Measurements from ENCODE around the gene PUSL1.

PUSL1 gene

DNA sequence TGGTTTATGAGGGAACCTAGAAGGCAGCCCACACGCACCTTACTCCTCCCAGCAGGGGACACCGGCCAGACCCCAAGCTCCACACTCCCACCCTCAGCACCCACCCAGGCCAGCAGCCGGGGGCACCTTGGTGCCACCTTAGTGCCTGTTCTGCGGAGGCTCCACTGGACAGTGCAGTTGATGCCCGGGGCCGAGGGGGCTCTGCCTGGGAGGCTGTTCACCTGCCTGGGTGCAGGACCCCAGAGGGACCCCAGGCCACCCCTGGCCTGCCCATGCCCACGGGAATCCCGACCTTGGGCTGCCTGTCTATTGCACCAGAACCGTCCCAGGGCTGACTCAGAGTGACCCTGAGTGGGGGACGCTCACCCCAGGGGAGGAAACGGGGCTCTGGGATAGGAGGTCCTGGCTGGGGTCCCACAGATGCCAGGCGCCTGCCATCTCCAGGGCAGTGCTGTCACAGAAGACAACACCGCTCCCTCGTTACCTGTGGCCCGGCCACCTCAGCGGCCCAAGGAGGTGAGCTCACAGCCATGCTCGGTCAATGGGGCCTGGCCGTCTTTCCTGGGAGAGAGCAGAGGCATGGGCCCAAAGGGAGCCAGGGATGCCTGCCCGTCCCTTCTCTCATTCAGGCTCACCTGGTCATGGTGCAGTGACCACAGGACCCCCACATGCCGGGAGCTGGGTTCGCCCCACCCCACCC, 27.5 kb upstream of the PUSL1 start:
- DNase-seq = no peak

DNA sequence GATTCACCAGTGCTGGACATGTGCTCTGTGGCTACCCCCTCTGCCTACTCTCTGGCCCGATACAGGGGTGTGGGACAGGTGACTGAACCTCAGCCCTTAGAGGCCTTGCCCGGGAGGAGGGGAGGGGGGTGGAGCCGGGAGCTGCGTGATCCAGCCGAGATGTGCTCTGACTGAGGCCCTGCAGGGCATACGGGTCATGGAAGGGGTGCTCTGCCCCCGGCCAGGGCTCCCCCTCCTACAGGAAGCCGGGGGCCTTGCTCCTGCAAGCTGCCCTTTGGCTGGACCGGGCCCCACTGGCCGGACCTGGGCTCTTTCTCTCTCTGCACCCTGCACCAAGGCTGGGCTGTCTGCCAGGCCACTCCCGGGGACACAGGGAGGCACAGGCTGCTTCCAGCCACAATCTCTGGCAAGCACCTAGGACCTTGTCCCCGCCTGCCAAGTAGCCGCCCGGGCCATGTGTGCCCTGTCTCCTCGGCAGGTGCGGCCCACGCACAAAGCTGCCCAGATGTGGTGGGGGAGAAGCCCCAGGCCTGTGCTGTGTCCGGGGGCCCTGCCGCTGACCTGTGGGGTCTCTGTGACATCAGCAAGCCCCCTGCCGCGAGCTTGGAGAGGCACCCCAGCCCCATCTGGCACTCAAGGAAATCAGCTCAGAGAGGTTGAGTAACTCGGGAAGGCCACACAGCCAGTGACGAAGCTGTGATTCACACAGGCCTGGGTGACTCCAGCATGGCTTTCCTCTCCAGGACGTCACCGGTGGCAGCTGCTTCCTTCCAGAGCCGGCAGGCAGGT, 26.7 kb upstream of the PUSL1 start:
- no peak for DNase-seq

DNA sequence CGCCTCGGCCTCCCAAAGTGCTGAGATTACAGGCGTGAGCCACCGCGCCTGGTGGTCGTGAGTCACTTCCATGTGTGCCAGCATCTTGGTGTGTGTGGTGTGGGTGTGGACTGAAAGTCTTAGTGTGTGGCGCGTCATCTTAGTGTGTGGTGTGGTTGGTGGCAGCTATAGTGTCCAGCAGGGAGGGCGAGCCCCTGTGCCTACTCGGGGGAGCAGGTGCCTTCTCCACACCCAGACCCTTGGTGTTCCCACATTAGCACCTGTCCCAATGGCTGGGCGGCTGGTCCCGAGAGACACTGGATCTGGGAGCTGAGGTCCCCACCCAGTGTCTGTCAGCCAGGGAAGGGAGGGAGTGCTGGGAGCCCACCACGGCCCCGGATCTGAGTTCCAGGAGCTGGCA, 25.4 kb upstream of the PUSL1 start:
- DNase-seq = no peak

DNA sequence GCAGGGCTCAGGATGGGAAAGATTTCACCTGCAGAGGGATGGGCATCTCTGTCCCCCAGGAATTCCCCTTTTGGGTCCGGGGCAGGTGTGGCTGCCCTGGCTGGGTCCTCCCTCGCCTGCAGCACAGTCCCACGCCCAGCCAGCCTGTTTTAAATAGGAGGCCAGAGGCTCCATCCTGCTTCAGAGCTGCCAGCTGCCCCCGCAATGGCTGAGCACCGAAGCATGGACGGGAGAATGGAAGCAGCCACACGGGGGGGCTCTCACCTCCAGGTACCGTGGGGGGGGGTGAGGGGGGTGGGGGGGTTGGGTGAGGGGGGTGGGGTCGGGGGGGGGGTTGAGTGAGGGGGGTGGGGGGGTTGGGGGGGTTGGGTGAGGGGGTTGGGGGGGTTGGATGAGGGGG, 24.6 kb upstream of the PUSL1 start:
- no peak for DNase-seq

DNA sequence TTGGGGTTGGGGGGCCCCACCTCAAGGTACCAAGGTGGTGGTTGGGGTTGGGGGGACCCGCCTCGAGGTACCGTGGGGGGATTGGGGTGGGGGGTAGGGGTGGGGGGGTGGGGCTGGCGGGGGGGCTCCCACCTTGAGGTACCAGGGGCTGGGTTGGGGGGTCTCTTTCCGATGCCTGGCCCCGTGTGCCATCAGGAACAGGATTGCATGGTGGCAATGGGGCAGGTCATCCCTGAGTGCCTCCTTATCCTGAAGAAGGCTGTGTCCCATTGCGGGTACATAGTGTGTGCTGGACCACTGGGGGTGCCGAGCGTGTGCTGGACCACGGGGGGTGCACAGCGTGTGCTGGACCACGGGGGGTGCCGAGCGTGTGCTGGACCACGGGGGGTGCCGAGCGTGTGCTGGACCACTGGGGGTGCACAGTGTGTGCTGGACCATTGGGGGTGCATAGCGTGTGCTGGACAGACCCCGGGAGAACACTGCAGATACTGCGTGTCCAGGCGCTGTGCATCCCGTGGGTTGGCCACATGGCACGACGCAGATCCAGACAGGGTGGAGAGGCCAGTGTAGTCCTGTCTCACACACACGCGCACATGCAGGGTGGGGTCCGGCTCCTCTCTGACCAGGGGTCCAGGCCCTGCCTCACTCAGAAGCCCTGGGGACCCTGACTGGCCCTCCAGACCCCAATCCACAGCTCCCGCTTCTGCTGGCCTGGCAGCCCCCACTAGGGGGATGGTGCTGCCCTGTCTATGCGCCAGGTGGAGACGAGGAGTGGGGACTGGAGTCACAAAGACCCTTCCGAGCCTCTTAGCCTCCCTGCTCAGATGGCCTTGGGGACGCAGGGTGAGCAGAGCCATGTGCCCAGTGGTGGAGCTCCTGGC, 23.9 kb upstream of the PUSL1 start:
- no peak for DNase-seq

DNA sequence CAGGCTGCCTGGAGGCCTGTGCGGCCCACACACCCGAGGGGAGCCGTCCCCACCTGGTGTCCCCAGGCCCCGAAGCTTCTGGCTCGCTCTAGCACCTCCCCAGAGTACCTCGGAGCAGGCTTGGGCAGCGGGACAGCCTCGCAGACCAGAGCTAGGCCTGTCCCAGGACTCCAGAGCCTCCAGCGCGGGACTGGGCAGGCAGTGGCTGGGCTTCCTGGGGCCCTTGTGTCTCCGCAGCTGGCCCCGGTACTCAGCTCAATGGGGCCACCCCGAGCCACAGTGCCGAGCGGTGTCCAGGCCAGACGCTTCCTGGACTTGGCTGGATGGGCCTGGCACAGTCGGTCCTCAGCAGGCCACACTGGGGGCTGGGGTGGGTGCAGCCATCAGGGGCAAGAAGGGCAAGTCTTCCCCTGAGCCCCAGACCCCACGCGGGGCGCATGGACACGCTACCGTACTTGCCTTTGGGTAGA, 23.3 kb upstream of the PUSL1 start:
- no peak for DNase-seq

DNA sequence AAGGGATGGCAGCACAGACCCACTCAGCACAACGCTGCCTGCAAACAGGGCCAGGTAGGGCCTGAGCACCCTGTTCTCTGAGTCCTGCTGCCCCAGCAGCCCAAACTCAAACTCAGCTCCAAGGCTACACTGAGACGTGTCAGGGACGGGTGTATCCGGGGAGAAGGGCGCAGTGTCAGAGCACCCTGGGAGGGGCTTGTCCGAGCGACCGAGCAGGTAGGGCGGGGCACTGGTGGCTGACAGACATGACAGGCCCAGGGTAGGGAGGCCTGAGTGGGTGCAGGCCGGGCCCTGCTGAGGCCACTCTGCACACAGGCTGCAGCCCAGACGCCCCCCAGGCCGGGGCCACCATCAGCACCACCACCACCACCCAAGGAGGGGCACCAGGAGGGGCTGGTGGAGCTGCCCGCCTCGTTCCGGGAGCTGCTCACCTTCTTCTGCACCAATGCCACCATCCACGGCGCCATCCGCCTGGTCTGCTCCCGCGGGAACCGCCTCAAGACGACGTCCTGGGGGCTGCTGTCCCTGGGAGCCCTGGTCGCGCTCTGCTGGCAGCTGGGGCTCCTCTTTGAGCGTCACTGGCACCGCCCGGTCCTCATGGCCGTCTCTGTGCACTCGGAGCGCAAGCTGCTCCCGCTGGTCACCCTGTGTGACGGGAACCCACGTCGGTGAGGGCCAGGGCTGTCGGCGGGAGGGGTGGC, 22.6 kb upstream of the PUSL1 start:
- no peak for DNase-seq

DNA sequence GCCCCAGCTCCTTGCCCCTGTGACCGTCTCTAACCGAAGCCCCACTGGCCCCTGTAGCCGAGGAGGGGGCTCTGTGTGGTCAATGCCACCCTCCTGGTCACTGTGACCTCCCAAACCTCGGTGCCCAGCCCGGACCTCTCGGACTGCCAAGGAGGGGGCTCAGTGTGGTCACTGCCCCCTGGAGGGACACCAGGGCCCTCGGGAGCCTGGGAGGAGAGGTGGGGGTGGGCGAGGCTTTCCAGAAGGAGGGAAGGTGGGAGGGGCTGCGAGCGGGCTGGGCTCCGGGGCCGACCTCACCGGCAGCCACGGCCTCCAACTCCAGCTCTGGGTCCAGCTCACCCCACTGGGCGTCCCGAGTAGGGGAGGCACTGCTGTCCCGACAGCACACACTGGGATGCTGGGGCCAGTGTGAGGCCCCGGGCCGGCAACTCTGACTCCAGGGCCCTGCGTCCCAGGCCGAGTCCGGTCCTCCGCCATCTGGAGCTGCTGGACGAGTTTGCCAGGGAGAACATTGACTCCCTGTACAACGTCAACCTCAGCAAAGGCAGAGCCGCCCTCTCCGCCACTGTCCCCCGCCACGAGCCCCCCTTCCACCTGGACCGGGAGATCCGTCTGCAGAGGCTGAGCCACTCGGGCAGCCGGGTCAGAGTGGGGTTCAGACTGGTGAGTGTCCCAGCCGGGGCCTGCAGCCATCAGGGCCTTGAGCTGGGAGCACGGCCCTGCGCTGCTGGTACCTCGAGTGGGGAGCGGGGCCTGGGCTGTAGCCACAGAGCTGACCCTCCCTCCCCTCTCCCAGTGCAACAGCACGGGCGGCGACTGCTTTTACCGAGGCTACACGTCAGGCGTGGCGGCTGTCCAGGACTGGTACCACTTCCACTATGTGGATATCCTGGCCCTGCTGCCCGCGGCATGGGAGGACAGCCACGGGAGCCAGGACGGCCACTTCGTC, 21.8 kb upstream of the PUSL1 start:
- DNase-seq = no peak

DNA sequence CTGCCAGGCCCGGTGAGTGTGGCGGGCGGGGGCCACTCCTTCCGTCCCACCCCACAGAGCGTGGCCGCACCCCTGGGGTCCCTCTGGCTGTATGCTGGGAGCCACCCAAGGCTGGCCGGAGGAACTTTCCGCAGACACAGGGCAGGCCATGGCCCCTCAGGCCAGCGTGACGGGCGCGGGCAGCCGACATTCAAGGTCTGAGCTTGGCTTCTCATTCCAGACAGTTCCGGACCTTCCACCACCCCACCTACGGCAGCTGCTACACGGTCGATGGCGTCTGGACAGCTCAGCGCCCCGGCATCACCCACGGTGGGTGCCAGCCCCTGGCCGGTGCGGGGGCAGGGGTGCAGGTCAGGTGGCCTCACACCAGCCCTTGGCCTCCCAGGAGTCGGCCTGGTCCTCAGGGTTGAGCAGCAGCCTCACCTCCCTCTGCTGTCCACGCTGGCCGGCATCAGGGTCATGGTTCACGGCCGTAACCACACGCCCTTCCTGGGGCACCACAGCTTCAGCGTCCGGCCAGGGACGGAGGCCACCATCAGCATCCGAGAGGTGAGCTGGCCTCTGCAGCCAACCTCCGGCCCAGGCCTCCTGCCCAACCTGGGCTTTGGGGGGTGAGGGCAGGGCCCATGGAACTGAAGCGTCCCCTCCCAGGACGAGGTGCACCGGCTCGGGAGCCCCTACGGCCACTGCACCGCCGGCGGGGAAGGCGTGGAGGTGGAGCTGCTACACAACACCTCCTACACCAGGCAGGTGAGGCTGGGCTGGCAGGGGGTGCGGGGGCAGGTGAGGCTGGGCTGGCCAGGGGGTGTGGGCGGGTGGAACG, 20.9 kb upstream of the PUSL1 start:
- DNase-seq = no peak

DNA sequence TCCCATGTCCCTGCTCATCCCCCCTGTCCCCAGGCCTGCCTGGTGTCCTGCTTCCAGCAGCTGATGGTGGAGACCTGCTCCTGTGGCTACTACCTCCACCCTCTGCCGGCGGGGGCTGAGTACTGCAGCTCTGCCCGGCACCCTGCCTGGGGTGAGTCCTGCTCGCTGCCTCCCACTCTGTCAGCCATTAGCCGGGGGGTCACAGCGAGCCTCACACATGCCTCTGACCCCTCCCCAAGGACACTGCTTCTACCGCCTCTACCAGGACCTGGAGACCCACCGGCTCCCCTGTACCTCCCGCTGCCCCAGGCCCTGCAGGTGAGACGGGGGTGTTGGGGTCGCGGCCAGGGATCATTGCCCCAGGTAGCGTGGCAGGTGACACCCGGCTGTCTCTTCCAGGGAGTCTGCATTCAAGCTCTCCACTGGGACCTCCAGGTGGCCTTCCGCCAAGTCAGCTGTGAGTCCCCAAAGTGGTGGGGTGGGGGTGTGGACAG, 18.1 kb upstream of the PUSL1 start:
- no peak for DNase-seq

DNA sequence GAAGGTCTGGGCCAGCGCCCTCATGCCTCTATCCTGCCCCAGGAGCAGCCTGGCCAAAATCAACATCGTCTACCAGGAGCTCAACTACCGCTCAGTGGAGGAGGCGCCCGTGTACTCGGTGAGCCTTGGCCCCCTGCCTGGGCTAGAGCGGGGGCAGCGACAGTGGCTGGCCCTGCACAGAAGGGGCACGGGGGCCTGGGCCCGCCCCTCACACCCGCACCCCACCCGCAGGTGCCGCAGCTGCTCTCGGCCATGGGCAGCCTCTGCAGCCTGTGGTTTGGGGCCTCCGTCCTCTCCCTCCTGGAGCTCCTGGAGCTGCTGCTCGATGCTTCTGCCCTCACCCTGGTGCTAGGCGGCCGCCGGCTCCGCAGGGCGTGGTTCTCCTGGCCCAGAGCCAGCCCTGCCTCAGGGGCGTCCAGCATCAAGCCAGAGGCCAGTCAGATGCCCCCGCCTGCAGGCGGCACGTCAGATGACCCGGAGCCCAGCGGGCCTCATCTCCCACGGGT, 17.3 kb upstream of the PUSL1 start:
- no peak for DNase-seq

DNA sequence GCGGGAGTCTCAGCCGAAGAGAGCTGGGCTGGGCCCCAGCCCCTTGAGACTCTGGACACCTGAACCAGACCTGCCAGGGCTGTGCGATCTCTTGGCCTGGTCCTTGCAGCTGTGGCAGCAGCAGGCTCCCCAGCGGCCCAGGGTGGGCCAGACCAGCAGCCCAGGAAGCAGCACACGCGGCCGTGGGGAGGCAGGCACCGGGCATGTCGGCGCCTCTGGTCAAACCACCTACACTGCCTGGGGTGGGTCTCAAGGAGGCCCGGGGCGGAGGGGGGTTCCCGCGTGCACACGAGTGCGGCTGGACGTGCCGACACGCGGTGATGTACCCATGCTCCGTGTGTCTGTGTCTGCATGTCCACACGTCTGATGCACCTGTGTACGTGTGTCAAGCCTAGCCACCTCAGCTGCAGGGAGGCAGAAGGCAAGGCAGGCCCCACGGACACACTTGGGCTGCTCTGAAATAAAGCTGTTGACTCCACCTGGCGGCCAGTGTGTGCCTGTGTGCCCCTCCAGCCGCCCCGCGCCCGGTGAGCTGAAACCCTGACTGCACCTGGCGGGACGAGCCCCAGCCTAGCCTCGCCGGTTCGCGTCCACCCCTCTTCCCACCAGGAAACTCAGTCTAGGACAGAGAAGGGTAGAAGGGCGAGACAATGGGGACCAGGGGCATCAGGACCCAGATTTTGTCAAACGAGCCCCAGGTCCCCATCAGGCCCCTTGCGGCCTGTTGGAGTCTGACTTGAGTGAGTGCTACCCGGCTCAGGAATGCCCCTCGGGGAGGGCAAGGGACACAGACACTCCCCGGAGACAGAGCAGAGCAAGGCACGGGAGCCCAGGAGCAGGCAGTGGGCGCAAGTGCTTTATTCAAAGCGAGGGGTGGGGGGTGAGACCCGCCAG, 16.6 kb upstream of the PUSL1 start:
- no peak for DNase-seq

DNA sequence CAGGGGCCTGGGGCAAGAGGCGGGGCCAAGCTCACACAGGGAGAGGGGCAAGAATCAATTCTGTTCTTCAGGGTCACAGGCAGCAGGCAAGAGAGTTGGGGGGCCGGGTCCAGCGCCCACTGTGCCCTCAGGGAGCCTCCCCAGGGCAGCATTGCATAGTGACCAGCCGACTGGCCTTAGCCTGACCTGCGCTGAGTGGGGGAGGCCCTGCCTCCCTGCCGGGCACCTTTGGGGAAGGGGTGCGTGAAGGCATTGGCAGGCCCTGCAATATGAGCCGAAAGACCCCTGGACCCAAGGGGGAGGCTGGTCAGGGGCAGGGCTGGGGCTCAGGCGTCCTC, 16.0 kb upstream of the PUSL1 start:
- no peak for DNase-seq

DNA sequence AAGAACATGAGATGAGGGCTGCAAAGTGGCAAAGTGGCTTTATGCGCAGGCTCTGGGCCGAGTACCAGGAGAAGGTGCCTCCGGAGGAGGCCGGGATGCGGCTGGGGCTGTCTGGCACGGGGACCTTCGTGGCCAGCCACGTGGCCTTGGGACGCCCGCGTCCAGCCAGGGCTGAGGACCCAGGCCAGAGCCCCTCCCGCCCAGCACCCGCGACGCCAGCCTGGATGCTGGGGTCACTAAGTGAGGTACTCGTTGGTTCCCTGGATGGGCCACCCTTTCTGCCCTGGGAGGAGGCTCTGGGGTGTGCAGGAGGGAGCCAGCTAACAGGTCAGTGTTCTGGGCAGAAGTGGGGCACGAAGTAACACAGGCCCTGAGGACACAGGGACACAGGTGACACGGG, 15.5 kb upstream of the PUSL1 start:
- no peak for DNase-seq

DNA sequence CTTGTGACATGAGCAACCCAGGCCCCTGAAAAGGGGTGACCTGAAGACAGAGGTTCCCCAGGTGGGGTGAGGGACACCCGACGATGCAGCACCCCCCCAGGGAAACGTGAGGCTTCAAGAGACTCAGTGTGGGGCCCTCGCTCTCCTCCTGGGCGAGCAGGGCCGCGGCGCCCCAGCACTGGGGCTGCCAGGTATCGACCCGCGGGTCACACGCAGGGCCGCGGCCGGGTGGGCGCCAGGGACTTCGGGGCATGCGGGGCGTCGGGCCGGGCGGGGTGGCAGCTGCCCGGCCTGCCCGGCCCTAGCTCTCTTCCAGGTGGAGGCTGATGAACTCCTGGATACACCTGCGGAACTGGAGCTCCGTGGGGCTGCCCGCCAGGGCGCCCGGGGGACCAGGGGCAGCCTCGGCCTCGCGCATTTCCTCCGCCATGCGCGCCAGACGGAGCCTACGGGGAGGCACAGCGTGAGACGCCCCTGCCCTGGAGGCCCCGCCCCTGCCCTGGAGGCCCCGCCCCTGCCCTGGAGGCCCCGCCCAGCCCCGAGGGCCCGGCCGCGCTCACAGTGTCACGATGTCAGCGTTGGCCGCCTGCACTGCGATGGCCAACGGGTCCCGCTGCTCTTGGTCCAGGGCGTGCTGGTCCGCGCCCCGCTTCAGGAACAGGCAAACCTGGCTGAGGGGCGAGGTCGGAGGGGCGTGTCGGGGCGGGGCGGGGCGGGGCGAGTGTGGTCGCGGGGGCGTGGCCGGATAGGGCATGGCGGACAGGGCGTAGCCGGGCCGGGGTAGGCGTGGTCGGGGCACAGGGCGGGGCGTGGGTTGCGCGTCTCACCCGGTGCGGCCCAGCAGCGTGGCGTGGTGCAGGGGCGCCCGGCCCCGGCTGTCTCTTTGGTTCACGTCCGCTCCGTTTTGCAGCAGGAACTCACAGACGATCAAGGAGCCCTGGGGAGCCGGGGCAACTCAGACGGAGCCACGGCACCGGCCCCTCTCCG, 14.8 kb upstream of the PUSL1 start:
- DNase-seq = no peak

DNA sequence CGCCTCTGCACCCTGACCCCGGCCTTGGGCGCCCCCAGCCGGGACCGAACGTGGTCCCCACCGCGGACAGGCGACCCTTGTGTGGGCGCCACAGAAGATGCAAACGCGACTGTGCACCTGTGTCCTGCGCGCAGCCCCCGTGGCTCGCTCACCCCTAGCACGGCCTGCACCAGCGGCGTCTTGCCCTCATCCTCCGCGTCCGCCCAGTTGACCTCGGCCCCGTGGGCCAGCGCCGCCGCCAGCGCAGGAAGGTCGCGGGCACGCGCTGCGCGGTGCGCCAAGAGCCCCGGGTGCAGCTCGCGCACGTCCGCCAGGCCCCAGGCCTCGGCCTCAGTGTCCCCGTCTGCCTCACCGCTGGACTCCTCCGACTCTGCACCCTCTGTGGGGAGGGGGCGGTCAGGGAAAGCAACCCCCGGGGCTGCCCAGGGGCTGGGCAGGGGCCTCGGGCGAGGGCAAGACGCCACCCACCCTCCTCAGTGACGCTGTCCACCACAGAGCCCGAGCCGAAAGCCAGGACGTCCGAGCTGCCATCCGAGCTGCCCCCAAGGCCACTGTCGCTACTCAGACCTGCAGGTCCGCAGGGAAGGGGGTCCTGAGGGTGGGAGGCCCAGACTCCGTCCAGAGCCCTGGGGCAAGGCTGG, 14.0 kb upstream of the PUSL1 start:
- DNase-seq = no peak

DNA sequence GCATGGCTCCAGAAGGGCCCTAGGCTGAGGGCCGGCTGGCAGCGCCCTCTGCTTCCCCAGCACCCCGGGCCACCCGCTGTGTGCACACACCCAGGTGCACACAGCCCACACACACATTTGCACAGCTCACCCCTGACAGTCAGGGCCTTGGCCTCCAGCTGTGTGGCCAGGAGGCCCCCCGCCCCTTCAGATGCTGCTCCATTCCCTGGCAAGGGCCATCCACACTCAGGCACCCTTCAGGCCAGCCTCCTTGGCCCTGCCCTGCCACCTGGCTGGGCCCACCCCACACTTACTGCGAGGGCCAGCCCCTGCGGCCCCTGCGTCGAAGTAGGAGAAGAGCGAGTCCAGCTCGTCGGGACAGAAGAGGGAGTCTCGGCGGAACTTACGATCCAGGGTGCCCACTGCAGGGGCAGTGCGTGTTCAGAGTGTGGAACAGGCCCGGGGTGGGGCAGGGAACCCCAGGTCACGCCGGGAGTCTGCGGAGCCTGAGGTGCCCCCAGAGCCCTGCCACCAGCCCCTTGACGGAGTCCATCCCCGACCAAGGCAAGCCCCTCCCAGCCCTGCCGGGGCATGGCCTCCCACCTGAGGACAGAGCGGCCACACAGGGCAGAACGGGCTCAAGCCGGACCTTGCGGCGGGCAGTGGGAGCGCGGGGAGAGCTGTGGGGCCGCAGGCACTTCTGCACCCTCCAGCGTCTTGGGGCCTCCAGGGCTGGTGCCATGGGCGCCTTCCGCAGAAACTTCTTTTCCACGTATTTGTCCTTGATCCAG, 13.1 kb upstream of the PUSL1 start:
- DNase-seq = no peak

All from KG1 (cell line).